ENCODE measurements around the gene MYADM. TPM values are rescaled to one million over a fixed set of nuclear protein-coding genes. Genes with fewer than 3 reads are reported as not detected.
"Not testable (repeated sequence)": the region's sequence is repeated elsewhere in the genome, so short reads cannot be mapped to it uniquely, and the experiment has no call there.

MYADM gene
- total RNA-seq, 1 donor from 2014 or later, result 126 TPM

- Histone ChIP-seq H3K9me3 (no peaks in the 10 kb centered on the region), H3K27me3 (ENCODE audit: low read depth) (peaks cover 14% of the 10 kb centered on the region), H3K36me3 (no peaks in the 10 kb centered on the region), H3K4me1 (peaks cover 5% of the 10 kb centered on the region), H3K4me3 (no peak overlapping the region), H3K27ac (no peak overlapping the region)
- DNase-seq (no peak), ATAC-seq (no peak)
- no peak for TF ChIP-seq CTCF (IDR thresholded peaks at IDR 0.05)
- intact Hi-C loops (cut with DNase I), result no loop called here
Measured at GRCh38 chr19:53826876-53827275, 40.8 kb upstream of the MYADM start.

GRCh38 chr19:53828531-53828930 lies 39.2 kb upstream of the MYADM start:
- intact Hi-C loops (cut with DNase I), result no loop called here
- DNase-seq (no peak), ATAC-seq (no peak)
- H3K9me3 ChIP-seq, result no peaks in the 10 kb centered on the region
- no peak overlapping the region for H3K4me3 ChIP-seq
- peaks cover 5% of the 10 kb centered on the region for H3K4me1 ChIP-seq
- H3K27ac ChIP-seq, result no peak overlapping the region
- peaks cover 17% of the 10 kb centered on the region for H3K27me3 ChIP-seq (ENCODE audit: low read depth)
- no peak for TF ChIP-seq CTCF (IDR thresholded peaks at IDR 0.05)
- no peaks in the 10 kb centered on the region for H3K36me3 ChIP-seq

- H3K27ac ChIP-seq; intact Hi-C loops (cut with DNase I); H3K4me3 ChIP-seq; H3K9me3 ChIP-seq; H3K4me1 ChIP-seq; H3K36me3 ChIP-seq; DNase-seq; ATAC-seq: not testable (repeated sequence)
- H3K27me3 ChIP-seq (ENCODE audit: low read depth), result peaks cover 12% of the 10 kb centered on the region
Measured at GRCh38 chr19:53832861-53833260, 34.8 kb upstream of the MYADM start.

- H3K9me3 ChIP-seq; H3K27ac ChIP-seq; ATAC-seq; DNase-seq; H3K4me3 ChIP-seq; intact Hi-C loops (cut with DNase I); H3K36me3 ChIP-seq; H3K27me3 ChIP-seq (ENCODE audit: low read depth): not testable (repeated sequence)
- H3K4me1 ChIP-seq, result peaks cover 17% of the 10 kb centered on the region
Measured at GRCh38 chr19:53838446-53838845, 29.2 kb upstream of the MYADM start.

GRCh38 chr19:53840241-53840640 lies 27.4 kb upstream of the MYADM start:
- DNase-seq; H3K9me3 ChIP-seq; H3K36me3 ChIP-seq; H3K27ac ChIP-seq; H3K27me3 ChIP-seq (ENCODE audit: low read depth); intact Hi-C loops (cut with DNase I); H3K4me3 ChIP-seq; ATAC-seq: not testable (repeated sequence)
- peaks cover 21% of the 10 kb centered on the region for H3K4me1 ChIP-seq

- ATAC-seq, result peak; percentile 59 to 66
Measured at GRCh38 chr19:53840914-53841313, 26.8 kb upstream of the MYADM start.

GRCh38 chr19:53844849-53845246 lies 22.8 kb upstream of the MYADM start:
- no peaks in the 10 kb centered on the region for H3K27me3 ChIP-seq (ENCODE audit: low read depth)
- intact Hi-C loops (cut with DNase I), result no loop called here
- no peak overlapping the region for H3K27ac ChIP-seq
- H3K9me3 ChIP-seq, result no peaks in the 10 kb centered on the region
- ATAC-seq (peak; percentile 40), DNase-seq (peak; percentile 64)
- peaks cover 42% of the 10 kb centered on the region for H3K4me1 ChIP-seq
- no peak overlapping the region for H3K4me3 ChIP-seq
- no peaks in the 10 kb centered on the region for H3K36me3 ChIP-seq
- TF ChIP-seq CTCF (IDR thresholded peaks at IDR 0.05), result no peak

More at GRCh38 chr19:53840914-53841313, 26.8 kb upstream of the MYADM start:
- intact Hi-C loops (cut with DNase I); H3K4me3 ChIP-seq; H3K36me3 ChIP-seq; H3K27ac ChIP-seq; DNase-seq; H3K27me3 ChIP-seq (ENCODE audit: low read depth); H3K9me3 ChIP-seq: not testable (repeated sequence)
- peaks cover 21% of the 10 kb centered on the region for H3K4me1 ChIP-seq

- DNase-seq (no peak), ATAC-seq (no peak)
- H3K4me3 ChIP-seq, result no peak overlapping the region
- no peaks in the 10 kb centered on the region for H3K36me3 ChIP-seq
- intact Hi-C loops (cut with DNase I), result no loop called here
- H3K4me1 ChIP-seq, result peaks cover 44% of the 10 kb centered on the region
- TF ChIP-seq CTCF (IDR thresholded peaks at IDR 0.05), result no peak
- no peaks in the 10 kb centered on the region for H3K27me3 ChIP-seq (ENCODE audit: low read depth)
- no peaks in the 10 kb centered on the region for H3K9me3 ChIP-seq
- H3K27ac ChIP-seq, result no peak overlapping the region
Measured at GRCh38 chr19:53847555-53847954, 20.1 kb upstream of the MYADM start.
